Stomach (tissue), 4 donors: ENCODE measurements around the gene CCDC85A.

Source experiments
- EP300 ChIP-seq: sonication (generic); formaldehyde crosslinking; IDR thresholded peaks from one replicate; pipeline ENCODE4 v1.6.1; 2017; ENCODE audit warnings: antibody characterized with exemption
- POLR2A ChIP-seq, 4 donors: fragments of 450-650 bp; IDR thresholded peaks; one replicate each; pipeline ENCODE4 v1.6.1; 2016; ENCODE audit warnings: antibody characterized with exemption in 4 of 4, control low read depth in 2 of 4, mild to moderate bottlenecking in 1 of 4, moderate library complexity in 1 of 4
- POLR2AphosphoS5 ChIP-seq, 3 donors: sonication (generic); formaldehyde crosslinking; IDR thresholded peaks; one replicate each; pipeline ENCODE4 v1.6.1; 2016; ENCODE audit warnings: antibody characterized with exemption in 3 of 3
- TF ChIP-seq, protein P1 (sequence below), 7 experiments: fragments of 450-650 bp in 4 of 7; fragments of 200-600 bp in 3 of 7; sonication (generic) in 3 of 7; IDR thresholded peaks; one replicate each; pipeline ENCODE4 v1.5.1; 2016 to 2019; ENCODE audit warnings: antibody characterized with exemption in 7 of 7, control low read depth in 2 of 7, mild to moderate bottlenecking in 1 of 7

GRCh38 chr2:56198936-56199335 is 15.1 kb downstream of the CCDC85A start:
- TF ChIP-seq, protein P1, sequence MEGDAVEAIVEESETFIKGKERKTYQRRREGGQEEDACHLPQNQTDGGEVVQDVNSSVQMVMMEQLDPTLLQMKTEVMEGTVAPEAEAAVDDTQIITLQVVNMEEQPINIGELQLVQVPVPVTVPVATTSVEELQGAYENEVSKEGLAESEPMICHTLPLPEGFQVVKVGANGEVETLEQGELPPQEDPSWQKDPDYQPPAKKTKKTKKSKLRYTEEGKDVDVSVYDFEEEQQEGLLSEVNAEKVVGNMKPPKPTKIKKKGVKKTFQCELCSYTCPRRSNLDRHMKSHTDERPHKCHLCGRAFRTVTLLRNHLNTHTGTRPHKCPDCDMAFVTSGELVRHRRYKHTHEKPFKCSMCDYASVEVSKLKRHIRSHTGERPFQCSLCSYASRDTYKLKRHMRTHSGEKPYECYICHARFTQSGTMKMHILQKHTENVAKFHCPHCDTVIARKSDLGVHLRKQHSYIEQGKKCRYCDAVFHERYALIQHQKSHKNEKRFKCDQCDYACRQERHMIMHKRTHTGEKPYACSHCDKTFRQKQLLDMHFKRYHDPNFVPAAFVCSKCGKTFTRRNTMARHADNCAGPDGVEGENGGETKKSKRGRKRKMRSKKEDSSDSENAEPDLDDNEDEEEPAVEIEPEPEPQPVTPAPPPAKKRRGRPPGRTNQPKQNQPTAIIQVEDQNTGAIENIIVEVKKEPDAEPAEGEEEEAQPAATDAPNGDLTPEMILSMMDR (IDR thresholded peaks at IDR 0.05), result no peak
- no peak for TF ChIP-seq EP300
- TF ChIP-seq POLR2AphosphoS5 (IDR thresholded peaks at IDR 0.05), result no peak
- no peak for TF ChIP-seq POLR2A (IDR thresholded peaks at IDR 0.05)
